Kidney glomerular epithelial cell (primary cell): ENCODE data around the gene SLC27A6.
"Not testable (repeated sequence)": the region's sequence is repeated elsewhere in the genome, so short reads cannot be mapped to it uniquely, and the experiment has no call there.

Experiments
- DNase-seq: peaks from one replicate; lab custom pipeline; 2025; lab: John Stamatoyannopoulos, UW

SLC27A6 gene, protein sequence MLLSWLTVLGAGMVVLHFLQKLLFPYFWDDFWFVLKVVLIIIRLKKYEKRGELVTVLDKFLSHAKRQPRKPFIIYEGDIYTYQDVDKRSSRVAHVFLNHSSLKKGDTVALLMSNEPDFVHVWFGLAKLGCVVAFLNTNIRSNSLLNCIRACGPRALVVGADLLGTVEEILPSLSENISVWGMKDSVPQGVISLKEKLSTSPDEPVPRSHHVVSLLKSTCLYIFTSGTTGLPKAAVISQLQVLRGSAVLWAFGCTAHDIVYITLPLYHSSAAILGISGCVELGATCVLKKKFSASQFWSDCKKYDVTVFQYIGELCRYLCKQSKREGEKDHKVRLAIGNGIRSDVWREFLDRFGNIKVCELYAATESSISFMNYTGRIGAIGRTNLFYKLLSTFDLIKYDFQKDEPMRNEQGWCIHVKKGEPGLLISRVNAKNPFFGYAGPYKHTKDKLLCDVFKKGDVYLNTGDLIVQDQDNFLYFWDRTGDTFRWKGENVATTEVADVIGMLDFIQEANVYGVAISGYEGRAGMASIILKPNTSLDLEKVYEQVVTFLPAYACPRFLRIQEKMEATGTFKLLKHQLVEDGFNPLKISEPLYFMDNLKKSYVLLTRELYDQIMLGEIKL

DNA sequence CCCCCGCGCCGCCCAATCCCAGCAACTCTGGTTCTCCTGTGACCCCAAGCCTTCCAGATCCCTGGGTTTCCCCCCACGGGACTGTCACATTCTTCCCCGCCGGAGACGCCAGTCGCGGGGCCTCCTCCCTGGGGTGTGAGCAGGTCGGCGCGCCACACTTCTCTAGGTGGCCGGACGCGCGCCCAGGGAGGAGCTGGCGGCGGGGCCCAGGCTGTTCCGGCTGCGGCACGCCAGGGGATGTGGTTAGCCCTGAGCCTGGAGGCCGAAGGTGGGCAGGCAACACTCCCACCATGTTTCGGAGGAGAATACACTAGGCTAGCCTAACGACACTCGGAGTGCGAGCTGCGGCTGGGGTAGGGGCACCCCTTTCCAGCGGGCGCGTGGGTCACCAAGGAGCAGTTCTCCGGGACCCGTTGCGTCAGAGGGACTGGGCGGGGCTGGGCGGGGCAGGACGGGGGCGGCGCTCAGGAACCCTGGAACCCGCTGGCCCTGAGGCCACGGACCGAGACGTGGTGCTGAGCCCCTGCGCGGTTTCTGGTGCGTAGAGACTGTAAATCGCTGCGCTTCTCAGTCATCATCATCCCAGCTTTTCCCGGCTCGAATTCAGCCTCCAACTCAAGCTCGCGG lies at the start of gene SLC27A6:
TSS of gene SLC27A6 (plus strand) at position 478 of the 627 bp plus-strand sequence. CDS start 650 bp downstream, outside the sequence.
- DNase-seq = no peak

DNA sequence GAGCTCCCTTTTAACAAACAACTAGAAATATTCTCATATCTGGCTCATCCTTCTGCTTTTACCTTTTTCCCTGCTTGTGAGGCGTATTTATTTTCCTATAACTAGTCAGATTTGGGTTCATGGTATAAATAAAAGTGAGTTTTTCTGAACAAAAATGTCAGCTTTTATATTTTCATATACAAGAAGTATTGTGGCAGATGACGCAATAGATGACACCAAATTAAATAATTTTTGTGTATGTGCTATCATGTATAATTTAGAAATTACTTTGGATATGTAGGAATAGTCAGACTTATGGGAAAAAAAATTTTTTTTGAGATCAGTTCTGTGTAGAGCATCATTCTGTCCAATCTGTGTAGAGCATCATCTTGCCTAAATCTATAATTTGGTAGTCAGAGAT lies 45.7 kb upstream of the SLC27A6 start:
- DNase-seq = no peak

DNA sequence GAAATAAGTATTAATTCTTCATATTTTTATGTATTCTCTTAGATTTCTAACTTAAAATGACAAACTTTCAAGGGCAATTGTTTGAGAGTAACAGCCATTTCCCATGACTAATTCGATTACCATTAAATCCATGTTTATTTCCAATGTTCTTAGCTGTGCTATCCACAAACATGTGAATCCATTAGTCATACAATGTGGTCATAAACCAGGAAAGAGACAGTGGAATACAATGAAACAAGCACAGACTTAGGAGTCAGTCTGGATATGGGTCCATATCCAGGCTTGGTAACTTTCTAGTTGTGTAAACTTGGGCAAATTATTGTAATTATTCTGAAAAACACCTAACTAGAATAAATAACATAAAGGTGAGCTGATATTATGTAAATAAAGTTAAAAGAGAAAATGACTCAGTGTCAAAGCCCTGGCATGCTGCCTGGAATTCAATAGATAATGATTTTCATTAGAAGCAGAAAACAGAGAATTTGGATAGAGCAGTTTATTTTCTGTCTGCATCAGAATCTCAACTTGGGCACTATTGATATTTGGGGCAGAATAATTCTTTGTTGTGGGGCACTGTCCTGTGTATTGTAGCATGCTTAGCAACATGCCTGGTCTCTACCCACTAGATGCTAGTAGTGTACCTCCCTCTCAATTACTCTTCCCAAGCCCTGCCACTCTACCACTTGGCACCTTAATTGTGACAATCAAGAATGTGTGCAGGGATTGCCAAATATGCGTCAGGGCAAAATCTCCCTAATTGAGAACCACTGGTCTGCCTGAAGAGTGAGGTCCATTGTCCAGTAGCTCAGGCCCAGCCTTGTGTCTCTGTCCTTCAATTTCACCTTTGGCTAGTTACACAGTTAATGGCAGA lies 44.7 kb upstream of the SLC27A6 start:
- DNase-seq = peak; percentile 78

DNA sequence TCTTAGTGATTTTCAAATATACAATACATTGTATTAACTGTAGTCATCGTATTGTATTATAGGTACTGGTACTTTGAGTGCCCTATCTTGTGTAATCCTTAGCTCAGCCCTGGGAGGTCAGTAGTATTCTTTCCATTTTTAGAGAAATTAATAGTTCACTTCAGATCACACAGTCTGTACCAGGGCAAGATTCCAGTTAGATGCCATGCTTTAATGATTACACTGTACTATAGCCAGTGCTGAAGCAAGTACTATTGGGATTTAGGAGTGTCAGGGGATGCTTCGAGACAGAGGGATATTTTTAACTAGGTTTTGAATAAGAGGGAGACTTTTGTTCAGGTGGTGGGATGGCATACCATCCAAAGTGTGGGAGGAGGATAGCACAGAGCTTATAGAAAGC lies 41.0 kb upstream of the SLC27A6 start:
- no peak for DNase-seq

DNA sequence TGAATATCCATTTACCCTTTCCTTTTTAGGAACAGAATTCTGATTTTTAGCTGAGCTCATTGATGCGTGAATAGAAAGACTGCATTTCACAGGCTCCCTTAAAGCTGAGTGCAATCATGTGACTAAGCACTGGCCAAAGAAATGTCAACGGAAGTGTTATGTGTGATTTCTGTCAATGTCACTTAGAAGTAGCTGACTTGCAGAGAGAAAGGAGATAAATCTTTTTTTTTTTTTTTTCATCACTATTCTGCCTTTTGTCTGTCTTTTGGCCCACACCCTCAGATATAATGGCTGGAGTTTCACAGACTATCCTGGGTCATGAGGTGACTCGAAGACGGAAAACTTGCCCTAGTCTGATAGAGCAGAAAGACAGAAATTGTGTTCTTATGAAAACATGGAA lies 39.3 kb upstream of the SLC27A6 start:
- no peak for DNase-seq

DNA sequence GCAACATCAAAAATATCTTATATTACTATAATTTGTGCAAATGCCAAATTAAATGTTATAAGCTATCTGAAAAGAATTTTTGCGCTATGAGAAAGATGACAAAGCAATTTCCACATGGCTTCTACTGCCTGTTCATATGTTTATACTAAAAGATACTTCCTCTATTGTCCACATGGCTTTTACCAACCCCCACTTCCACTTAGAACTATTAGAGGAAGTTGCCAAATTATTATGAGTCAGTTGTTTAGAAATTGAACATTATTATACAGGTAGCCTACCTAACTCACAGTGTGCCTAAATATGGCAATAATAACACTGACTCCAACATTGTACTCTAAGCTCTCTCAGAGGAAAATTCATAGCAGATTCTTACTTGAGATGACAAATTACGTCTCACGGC lies 37.6 kb upstream of the SLC27A6 start:
- DNase-seq = no peak

DNA sequence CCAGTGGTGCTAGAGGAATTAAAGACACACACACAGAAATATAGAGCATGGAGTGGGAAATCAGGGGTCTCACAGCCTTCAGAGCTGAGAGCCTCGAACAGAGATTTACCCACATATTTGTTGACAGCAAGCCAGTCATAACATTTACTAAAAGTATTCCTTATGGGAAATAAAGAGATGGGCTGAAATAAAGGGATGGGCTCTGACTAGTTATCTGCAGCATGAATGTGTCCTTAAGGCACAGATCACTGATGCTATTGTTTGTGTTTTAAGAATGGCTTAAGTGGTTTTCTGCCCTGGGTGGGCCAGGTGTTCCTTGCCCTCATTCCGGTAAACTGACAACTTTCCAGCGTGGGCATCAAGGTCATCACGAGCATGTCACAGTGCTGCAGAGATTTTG lies 33.1 kb upstream of the SLC27A6 start:
- DNase-seq = not testable (repeated sequence)

DNA sequence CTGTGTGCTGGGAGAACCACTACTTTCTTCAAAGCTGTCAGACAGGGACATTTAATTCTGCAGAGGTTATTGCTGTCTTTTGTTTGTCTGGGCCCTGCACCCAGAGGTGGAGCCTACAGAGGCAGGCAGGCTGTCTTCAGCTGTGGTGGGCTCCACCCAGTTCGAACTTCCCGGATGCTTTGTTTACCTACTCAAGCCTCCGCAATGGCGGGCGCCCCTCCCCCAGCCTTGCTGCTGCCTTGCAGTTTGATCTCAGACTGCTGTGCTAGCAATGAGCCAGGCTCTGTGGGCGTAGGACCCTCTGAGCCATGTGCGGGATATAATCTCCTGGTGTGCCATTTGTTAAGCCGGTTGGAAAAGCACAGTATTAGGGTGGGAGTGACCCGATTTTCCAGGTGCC lies 22.2 kb upstream of the SLC27A6 start:
- DNase-seq = not testable (repeated sequence)

DNA sequence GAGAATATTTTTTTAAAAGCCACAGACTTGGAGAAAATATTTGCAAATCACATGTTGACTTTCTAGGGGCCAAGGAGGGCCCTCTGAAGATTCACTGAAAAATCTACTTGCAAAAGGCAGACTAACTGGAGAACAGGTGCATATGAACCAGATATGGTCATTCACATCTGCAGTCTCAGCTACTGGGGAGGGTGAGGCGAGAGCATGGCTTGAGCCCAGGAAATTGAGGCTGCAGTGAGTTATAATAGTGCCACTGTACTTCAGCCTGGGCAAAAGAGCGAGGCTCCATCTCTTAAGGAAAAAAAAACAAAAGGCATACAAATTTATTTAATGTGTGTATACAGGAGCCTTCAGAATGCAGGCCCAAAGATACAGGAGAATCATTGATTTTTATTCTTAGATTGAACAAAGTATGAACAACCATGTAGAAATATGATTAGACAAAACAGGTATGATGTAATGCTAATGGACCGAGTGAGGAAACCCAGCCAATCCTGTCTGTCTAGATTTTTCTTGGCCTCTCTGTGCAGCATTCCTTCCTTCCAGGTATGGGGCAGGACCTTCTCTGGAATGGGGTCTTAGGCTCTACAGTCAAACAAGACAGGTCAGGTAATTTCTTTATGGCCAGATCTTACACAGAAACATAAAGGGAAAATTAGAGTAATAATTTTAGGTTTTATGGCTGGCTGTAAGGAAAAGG lies 15.3 kb upstream of the SLC27A6 start:
- no peak for DNase-seq

DNA sequence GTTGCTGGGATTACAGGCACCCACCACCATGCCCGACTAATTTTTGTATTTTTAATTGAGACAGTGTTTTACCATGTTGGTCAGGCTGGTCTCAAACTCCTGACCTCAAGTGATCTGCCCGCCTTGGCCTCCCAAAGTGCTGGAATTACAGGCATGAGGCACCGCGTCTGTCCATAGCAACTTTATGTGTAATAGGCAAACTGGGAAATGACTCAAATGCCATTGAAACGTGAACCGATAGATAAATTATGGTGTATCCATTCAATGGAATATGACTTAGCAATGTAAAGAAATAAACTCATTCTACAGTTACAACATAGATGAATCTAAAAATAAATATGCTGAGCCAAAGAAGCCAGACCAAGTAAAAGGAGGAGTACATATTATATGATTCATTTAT lies 14.0 kb upstream of the SLC27A6 start:
- not testable (repeated sequence) for DNase-seq

DNA sequence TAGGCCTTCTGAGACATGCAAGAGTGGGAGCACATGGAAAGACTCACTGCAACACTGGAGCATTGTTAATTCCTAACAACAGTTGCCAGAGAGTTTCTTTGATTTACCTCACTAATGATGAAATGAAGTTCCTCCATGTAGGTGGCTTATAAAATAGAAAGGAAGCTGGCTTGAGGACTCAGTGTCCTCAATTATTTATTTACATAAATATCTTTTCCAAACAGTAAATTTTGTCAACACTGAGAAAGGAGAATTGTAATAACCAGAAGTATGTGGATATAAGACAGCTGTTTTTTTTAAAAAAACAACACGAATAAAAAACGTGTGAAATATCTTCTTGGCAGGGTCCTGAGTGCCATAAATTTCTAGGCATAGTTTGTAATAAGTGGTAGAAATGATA lies 9.1 kb upstream of the SLC27A6 start:
- no peak for DNase-seq

DNA sequence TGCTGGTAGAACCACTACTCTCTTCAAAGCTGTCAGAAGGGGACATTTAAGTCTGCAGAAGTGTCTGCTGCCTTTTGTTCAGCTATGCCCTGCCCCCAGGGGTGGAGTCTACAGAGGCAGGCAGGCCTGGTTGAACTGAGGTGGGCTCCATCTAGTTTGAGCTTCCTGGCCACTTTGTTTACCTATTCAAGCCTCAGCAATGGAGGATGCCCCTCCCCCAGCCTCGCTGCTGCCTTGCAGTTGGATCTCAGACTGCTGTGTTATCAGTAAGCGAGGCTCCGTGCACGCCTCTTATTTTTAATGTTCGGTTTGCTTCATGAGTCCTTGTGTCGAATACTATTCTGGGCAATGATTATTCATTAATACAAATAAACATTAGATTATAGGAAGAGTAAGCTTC lies 3.1 kb upstream of the SLC27A6 start:
- no peak for DNase-seq

DNA sequence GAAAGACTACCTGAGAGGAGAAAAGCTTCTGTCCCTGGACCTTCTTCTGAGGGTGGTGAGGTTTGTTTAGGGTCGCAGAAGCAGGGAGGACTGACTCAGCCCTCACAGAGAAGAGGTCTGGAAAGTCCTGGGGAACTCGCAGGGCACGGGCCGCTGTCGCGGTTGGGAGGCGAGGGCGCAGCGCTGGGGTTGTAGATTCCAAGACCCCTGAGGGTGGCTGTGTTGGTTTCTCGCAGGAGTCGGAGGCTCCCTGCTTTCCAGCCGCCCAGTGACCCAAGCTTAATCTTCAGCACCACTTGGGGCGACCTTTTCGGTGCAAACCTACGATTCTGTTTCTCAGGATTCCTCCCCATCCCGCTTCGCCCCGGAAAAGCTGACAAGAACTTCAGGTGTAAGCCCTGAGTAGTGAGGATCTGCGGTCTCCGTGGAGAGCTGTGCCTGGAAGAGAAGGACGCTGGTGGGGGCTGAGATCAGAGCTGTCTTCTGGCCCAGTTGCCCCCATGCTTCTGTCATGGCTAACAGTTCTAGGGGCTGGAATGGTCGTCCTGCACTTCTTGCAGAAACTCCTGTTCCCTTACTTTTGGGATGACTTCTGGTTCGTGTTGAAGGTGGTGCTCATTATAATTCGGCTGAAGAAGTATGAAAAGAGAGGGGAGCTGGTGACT lies 482 bp downstream of the SLC27A6 start:
- no peak for DNase-seq

DNA sequence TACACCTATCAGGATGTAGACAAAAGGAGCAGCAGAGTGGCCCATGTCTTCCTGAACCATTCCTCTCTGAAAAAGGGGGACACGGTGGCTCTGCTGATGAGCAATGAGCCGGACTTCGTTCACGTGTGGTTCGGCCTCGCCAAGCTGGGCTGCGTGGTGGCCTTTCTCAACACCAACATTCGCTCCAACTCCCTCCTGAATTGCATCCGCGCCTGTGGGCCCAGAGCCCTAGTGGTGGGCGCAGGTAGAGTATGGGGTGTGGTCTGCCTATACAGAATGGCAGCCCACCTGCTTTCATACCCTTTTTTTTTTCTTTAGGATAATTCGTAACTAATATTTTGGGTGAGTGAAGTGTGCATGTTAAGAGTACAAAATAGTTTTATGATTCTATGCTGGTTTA lies 1.1 kb downstream of the SLC27A6 start:
- DNase-seq = no peak

DNA sequence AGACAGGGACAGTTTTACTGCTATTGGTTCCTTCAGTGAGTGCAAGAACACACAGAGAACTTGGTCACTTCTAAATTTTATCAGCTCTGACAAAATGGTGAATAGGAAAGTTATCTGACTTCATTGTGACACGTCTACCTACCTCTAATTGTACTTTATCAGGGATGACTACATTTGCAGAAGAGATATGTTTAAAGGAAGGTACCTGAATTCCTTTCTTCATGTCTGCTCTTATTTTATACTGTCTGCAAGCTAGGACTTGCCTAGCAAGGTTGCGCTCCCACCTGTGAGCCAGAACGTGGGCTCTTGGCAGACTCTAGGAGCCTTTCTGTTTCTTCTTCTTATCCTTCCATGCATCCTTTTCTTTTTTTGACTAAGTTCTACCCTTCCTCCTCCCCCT lies 1.6 kb downstream of the SLC27A6 start:
- DNase-seq = no peak

DNA sequence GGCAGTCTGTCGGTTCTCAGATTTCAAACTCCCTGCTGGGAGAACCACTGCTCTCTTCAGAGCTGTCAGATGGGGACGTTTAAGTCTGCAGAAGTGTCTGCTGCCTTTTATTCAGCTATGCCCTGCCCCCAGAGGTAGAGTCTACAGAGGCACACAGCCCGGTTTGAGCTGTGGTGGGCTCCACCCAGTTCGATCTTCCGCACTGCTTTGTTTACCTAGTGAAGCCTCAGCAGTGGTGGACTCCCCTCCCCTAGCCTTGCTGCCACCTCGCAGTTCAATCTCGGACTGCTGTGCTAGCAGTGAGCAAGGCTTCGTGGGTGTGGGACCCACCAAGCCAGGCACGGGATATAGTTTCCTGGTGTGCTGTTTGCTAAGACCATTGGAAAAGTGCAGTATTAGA lies 8.0 kb downstream of the SLC27A6 start:
- DNase-seq = no peak

DNA sequence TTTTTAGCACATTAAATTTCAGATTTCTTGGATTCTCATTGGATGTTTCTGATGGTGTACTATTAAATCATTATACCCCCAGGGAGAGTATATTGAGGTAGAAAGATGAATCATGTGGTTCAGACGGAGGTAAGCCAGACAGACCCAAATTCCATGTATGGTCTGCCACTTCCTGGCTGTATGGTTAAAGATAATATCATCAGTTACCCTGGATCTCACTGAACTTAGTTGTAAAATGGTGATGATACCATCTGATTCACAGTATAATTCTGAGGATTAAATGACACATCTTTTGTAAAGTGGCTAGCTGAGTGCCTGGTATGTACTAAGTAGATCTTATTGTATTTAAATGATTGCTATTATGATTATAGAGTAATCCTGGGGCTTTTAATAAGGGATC lies 9.3 kb downstream of the SLC27A6 start:
- DNase-seq = no peak

DNA sequence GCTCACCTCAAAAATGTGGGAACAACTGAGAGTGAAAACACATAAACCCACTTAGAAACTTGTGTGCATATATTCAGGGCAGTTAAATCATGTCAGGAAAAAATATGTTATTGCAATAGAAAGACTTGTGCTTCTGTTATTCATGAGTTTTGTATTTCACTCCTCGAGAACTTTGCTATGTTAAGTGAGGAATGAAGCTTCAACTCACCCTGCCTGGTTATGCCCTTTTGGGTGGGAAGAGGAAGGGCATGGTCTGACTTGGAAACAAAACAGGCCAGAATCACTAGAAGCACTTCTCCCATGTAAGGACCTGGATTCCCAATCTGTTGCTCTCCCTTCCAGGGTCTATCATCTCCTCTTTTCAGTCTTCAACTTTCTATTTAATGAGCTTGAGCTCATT lies 14.5 kb downstream of the SLC27A6 start:
- DNase-seq = no peak

DNA sequence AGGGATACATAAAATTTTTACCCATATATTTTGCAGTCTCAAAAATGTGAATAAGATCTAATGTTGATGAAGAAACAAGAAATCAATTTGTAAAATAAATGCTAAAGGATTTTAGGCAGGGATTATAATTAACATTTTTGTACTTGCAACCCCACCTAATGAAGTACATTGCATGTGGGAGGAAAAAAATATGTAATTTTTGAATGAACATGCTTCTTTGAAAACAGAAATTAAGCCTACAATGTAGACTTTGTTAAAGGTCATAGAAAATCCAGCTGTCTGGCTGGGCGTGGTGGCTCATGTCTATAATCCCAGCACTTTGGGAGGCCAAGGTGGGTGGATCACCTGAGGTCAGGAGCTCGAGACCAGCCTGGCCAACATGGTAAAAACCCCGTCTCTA lies 15.6 kb downstream of the SLC27A6 start:
- DNase-seq = no peak

DNA sequence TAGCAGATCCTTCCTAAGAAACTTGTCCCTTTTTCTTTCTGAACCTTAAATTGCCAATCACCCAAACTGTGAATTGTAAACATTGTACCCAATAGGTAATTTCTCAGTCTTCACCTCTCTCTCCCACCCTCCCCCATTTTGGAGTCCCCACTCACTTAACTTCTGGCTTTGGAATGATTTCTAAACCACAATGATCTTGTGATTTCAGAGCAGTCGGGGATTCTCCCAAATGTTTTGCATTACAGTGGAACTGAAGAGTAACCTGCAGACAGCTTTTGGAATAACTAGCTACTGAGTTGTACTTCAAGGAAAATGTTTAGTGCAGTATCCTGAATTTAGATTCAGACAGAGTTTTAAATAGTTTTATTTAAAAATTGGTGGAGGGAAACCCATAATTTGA lies 19.2 kb downstream of the SLC27A6 start:
- DNase-seq = no peak

DNA sequence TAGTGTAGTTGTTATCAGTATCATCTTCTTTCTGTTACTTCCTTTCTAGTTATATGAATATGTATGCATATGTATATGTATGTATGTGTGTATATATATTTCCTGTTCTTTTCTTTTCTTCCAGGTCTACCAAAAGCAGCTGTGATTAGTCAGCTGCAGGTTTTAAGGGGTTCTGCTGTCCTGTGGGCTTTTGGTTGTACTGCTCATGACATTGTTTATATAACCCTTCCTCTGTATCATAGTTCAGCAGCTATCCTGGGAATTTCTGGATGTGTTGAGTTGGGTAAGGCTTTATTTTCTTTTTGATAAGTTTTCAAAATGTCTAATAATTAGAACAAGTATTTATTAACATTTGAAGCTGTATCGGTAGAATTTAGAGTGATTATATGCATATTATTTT lies 23.2 kb downstream of the SLC27A6 start:
- DNase-seq = no peak
